HG02981 (cell line): ENCODE results near the gene MYO1D.

ENCODE experiments used
- ATAC-seq: cut with Tn5 transposase; IDR thresholded peaks from one replicate; pipeline ENCODE4 v1.9.1; 2021; ENCODE audit warnings: mild to moderate bottlenecking, moderate library complexity; ENCODE audit not compliant: unreplicated experiment

MYO1D gene

DNA sequence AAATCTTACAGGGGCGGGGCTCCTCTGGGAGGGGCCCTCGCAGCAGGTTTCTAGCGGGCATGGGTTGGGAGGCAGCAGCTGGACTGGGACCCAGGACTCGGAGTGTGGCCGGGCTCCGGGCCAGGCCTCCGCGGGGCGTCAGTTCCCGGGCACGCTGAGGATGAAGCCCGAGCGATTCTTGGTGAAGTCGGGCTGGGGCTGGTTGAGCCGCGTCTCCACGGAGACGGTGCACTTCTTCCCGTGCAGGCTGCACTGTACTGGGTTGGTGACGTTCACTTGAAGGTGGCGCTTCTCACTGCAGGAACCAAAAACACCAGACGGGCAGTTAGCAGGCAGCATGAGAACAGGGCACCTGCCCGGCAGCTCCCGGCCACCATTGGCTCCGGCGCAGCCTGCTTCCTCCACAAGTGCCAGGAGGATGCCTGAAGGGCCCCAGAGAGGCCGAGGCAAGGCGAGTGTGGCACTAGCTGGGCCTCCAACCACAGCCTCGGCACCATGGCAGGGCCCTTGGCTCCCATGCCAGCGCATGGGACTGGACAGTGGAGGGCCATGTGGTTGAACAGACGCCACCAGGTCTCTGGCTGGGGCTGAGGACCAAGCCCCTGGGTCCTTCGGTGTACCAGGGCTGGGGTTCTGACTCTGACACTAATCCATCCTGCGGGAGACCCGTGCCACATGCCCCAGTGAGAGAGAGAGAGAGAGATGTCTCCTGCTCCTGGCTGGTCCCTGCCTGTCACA, 382.1 kb downstream of the MYO1D start:
- no peak for ATAC-seq

GRCh38 chr17:32493976-32494513, 382.9 kb downstream of the MYO1D start:
- no peak for ATAC-seq

DNA sequence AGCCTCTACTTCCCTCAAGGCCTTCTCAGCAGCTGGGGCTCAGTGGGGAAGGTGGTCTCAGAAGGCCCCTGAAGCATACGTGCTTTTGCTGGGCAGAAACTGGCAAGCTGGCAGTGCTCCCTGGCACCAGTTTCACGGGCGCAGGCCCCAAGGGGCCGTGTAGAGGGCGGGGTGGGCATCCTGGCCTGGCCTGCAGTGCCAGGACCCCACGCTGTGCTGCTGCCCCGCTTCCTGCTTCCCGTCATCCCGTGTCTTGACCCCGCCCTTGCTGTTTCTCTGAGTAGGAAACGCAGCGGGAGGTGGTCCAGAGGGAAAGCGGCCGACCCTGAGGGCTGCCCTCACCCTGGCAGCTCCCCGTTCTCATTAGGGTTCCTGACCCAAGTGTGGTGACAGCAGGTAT, 383.4 kb downstream of the MYO1D start:
- no peak for ATAC-seq

GRCh38 chr17:32492648-32493289, 384.2 kb downstream of the MYO1D start:
- ATAC-seq: no peak

GRCh38 chr17:32492264-32492589, 384.7 kb downstream of the MYO1D start:
- no peak for ATAC-seq

DNA sequence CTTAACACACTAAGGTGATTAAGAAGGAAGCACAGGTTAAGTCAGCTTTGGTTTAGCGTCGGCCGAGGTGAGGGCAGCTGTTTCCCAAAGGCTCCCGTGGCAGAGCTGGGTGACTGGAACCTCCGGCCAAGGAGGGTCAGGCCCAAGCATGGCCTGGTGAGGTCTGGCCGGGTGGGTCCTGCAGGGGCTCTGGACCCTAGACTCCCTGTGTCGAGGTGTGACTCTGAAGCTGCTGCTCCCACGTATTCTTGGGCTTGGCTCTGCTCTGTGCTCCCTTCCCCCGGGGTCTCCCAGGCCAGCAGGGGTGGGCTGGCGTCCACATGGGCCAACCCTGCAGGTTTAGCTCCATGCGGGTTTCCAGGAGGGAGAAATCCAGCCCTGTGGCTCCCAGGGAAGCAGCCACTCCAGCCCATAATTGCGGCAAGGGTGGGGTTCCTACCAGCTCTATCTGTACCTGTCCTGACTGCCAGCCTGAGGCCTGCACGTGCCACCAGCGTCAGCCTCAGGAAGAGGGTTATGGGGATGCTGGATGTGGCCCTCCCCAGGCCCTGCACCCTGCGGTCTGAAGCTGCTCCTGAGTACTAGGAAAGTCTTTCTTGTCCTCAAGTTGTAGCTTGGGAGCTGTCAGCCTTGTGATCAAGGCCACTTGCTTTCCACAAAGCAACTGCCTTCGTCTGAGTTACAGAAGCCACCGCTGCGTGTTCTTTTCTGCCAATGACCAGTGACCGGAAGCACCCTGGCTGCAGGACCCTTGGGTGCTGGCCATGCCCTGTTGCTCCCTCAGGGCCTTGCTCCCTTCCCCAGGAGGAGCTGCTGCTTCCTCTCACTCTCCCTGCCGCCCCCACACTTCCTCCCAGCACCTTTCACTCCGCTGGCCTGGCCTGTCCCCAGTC, 385.3 kb downstream of the MYO1D start:
- ATAC-seq: no peak

- no peak for ATAC-seq
Measured at GRCh38 chr17:32490101-32490482, 386.8 kb downstream of the MYO1D start.

DNA sequence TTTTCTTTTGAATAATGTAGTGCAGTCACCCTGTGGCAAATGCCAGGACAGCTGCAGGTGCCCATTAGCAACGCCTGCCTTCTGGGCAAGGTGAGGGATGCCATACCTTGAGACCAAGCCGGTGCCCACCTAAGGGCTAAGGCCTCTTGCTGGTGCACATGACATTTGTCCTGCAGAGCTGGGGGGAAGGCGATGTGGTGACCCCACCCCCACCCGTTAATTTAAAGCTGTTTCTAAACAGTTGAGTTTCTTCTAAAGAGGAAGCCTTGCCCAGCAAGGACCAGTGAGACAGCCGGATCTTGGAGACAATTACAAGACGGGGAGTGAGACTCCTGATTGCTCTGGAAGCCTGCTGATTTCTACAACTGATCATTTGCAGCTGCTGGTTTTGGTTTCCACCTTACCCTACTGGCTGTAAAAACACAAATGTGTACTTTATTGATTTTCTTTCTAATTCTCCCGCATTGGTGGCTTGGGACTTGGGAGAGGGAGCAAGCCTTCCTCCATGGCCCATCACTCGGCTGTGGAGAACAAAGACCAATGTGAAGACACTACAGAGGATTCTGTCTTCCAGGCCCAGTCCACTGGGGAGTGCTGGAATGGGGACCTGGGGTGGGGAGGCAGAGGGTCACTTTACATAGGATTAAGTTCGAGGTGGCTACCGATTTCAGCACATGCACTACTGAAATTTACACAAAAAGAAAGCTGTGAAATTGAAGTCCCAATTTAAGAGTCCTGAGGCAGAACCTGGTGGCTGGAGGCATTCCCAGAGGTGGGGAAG, 387.4 kb downstream of the MYO1D start:
- ATAC-seq: no peak

- no peak for ATAC-seq
Measured at GRCh38 chr17:32488604-32489180, 388.2 kb downstream of the MYO1D start.

DNA sequence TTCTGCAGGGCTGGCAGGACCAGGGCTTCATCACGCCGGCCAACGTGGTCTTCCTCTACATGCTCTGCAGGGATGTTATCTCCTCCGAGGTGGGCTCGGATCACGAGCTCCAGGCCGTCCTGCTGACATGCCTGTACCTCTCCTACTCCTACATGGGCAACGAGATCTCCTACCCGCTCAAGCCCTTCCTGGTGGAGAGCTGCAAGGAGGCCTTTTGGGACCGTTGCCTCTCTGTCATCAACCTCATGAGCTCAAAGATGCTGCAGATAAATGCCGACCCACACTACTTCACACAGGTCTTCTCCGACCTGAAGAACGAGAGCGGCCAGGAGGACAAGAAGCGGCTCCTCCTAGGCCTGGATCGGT, 388.8 kb downstream of the MYO1D start:
- ATAC-seq: no peak

DNA sequence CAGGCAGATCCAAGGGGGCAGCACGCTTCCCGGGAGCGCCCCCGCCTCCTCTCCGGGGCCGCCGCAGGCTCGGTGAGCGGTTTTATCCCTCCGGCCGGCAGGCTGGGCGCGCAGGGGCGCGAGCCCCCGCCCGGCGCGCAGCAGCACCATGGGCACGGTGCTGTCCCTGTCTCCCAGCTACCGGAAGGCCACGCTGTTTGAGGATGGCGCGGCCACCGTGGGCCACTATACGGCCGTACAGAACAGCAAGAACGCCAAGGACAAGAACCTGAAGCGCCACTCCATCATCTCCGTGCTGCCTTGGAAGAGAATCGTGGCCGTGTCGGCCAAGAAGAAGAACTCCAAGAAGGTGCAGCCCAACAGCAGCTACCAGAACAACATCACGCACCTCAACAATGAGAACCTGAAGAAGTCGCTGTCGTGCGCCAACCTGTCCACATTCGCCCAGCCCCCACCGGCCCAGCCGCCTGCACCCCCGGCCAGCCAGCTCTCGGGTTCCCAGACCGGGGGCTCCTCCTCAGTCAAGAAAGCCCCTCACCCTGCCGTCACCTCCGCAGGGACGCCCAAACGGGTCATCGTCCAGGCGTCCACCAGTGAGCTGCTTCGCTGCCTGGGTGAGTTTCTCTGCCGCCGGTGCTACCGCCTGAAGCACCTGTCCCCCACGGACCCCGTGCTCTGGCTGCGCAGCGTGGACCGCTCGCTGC, 389.3 kb downstream of the MYO1D start:
- ATAC-seq: no peak

DNA sequence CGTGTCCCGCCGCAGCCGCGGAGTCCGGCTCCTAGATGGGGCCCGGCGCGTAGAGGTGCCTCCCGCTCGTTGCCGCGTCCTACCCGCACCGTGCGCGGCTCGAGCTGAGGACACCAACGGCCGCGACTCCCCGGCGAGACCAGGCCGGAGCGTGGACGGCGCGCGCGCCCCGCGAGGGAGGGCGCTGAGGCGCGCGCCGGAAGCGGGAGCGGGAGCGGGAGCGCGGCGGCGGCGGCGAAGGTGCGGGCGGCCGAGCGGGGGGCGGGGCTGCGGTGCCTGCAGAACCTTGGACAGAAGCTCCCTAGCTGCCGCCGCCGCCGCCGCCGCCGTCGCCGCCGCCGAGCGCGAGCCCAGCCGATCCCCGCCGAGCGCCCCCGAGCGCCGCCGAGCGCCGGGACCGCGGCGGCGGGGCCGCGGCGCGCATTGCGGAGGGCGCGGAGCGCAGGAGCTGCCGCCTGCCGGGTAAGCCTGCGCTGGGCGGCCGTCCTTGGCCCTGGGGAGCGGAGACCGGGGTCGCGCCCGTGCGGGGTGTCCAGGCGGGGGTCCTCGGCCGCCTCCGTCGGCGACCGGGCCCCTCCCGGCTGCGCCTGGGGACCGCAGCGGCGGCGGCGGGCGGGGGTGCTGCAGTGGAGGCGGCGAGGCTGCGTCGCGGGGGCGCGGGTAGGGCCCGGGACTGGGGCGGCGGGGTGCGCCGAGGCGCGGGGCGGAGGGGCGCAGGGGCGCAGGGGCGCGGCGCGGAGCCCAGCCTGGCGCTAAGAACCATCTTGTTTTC, 390.0 kb downstream of the MYO1D start, which contains the start of gene CDK5R1:
Gene CDK5R1, plus strand, starts transcription at position 293 of the 772 bp plus-strand sequence. CDS start 628 bp downstream, outside the sequence.
- peak; percentile 38 for ATAC-seq

DNA sequence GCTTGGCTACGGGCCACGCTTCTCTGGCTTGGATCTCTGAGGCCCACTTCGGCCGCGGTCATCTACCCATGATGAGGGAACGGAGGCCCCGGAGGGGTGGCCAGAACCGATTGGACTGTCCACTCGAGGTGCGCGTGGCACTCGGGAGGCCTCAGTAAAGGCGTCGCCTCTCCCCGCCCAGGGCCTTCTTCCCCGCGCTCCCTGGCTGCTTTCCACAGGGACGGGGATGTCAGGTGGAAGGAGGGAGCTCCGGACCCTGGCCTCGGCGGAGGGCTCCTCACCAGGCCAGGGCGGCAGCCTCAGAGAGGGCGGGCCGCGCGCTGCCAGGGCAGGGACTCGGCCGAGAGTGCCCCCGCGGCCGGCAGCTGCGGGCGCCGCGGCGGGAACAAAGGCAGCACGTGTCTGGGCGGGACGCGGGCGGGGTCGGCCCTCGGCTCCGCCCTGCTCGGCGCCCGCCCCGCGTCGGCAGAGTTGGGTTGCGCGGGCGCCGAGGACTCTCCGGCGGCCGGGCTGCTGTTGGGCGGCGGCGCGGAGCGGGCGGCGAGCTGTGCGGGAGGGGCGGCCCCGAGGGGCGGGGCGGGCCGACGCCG, 390.7 kb downstream of the MYO1D start:
- ATAC-seq: peak; percentile 59

GRCh38 chr17:32485261-32486110, 391.4 kb downstream of the MYO1D start:
- no peak for ATAC-seq

DNA sequence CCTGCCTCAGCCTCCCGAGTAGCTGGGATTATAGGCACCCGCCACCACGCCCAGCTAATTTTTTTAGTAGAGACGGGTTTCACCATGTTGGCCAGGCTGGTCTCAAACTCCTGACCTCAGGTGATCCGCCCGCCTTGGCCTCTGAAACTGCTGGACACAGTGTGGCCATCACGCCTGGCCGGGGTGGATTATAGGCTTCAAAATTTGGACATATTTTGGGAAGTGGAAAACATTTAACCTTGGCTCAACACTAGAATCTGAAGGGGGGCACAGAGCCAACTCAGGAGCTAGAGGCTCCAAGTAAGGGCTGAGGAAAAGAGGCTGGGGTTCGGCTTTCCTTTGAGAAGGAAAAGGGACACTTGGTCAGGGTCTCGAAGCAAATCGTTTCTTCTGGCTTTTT, 392.3 kb downstream of the MYO1D start:
- no peak for ATAC-seq

- ATAC-seq: no peak
Measured at GRCh38 chr17:32484041-32484461, 392.9 kb downstream of the MYO1D start.

- peak; percentile 34 for ATAC-seq
Measured at GRCh38 chr17:32483451-32484019, 393.4 kb downstream of the MYO1D start.
